ENCODE measurements around the gene HSP90AA1.
"Not testable (repeated sequence)": the region's sequence is repeated elsewhere in the genome, so short reads cannot be mapped to it uniquely, and the experiment has no call there.

Gene HSP90AA1
- total RNA-seq: 1,026 to 1,092 reads per million in 2 donors

- peak; percentile 89 to 96 (median 91) for DNase-seq
These were observed at the start of gene HSP90AA1 for GRCh38 chr14:102086972-102087761. HSP90AA1 (minus strand) TSS chr14:102087044; CDS start chr14:102086378, 666 bp downstream.

- not testable (repeated sequence) for DNase-seq
These were observed 48.6 kb upstream of the HSP90AA1 start for GRCh38 chr14:102135456-102135855.

- DNase-seq: not testable (repeated sequence)
These were observed 47.9 kb upstream of the HSP90AA1 start for GRCh38 chr14:102134719-102135118.

- not testable (repeated sequence) for DNase-seq
These were observed 47.2 kb upstream of the HSP90AA1 start for GRCh38 chr14:102134021-102134420.

DNA sequence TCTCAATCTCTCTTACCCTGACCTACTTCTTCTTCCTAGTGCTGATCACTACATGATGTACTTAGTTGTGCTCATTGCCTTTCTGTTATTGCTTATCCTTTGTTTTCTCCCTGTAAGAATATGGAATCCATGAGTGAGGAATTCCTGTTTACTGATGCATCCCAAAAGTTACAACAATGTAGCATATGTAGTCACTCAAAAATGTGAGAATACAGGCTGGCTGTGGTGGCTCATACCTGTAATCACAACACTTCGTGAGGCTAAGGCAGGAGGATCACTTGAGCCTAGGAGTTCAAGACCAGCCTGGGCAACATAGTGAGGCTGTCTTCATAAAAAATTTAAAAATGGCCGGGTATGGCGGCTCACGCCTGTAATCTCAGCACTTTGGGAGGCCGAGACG, 44.9 kb upstream of the HSP90AA1 start:
- no peak for DNase-seq

GRCh38 chr14:102126807-102127455, 40.1 kb upstream of the HSP90AA1 start:
- no peak for DNase-seq

DNA sequence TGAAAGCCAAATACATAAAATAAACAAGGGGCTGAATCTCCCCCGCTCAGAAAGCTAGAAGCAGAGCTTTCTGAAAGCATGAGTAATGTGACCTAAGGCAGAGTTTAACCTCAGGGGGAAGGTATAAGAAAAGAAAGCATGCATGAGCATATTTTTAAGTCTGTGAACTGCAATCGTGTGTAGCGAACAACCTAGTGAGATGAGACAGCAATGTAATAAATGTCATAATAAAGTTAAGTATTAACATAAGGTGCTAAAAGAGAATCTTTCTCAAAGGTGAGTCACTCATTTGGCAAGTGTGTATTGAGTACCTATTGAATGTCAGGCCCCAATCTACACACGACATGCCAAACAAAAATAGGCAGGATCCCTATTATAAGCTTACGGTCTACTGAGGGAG, 38.7 kb upstream of the HSP90AA1 start:
- no peak for DNase-seq

DNA sequence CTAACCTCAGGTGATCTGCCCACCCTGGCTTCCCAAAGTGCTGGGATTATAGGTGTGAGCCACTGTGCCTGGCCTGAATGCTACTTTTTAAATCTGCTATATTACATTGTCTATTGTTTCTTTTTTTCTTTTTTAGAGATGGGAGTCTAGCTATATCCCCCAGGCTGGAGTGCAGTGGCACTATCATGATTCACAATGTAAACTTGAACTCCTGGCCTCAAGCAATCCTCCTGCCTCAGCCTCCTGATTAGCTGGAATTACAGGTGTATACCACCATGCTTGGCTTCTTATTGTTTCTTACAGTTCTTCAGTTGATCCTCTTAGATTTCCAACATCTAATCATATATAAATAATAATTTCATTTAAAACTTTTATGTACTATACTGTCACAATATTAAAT, 37.6 kb upstream of the HSP90AA1 start:
- DNase-seq: no peak

DNA sequence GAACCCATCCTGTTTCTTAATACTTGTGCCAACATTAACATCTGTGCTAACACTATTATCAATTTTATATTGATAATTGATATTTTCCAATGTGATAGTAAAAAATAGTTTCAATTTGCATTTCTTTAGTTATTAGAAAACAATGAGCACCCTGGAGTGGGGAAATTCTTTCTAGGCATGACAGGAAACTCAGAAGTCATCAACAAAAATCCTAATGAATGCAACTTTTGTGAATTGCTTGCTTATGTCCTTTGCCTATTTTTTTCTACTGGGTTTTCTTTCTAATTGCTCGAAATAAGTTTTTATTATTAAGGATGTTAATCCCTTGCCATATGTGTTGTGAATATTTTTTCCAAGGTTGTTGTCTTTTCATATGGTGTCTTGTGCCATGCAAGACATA, 34.7 kb upstream of the HSP90AA1 start:
- DNase-seq: no peak

DNA sequence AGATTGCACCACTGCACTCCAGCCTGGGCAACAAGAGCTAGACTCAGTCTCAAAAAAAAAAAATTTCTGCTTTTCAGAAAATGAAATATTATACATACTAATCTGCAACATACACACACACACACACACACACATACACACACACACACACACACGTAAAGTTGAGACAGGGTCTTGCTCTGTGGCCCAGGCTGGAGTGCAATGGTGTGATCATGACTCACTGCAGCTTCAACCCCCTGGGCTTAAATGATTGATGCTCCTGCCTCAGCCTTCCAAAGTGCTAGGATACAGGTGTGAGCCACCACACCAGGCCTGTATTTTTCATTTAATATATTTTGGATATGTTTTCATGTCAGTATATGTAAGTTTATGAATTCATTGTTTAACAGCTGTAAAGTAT, 34.0 kb upstream of the HSP90AA1 start:
- no peak for DNase-seq

GRCh38 chr14:102117852-102118251, 31.0 kb upstream of the HSP90AA1 start:
- no peak for DNase-seq

DNA sequence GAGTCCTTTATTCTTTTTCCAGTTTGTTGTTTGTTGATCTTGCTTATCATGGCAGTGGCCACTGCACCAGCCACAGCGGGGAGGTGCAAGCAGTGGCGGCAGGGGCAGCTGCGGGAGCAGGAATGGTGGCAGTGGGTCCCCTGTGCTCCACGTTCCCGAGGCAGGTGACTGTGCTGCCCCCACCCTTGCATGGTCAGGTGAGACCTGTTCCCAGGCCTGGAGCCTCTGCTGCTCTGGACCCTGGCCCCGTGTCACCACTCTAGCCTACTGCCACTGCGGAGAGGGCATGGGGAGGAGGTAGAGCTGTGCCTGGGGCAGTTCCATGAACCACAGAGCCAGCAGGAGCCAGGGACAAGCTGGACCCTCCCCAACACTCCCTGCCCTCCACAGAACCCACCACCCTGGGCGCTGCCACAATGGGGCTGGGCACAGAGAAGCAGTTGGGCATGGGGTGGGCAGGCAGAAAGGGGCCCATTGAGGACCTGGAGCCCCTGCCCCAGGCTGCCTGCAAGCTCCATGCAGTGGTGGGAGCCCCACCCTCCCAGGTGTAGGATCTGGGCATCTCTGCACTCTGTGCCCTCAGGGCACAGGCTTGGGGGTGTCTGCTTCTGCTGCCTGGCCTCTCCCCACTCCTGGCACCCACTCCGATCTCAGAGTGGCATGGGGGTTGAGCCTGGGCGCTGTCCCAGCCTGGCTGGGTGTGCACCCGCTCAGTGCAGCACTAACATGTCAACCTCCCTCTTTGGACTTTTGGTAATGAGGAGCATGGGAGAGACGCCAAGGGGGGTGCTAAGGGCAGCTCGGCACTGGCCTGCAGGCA, 29.7 kb upstream of the HSP90AA1 start:
- DNase-seq: no peak

- no peak for DNase-seq
These were observed 24.3 kb upstream of the HSP90AA1 start for GRCh38 chr14:102111101-102111500.

DNA sequence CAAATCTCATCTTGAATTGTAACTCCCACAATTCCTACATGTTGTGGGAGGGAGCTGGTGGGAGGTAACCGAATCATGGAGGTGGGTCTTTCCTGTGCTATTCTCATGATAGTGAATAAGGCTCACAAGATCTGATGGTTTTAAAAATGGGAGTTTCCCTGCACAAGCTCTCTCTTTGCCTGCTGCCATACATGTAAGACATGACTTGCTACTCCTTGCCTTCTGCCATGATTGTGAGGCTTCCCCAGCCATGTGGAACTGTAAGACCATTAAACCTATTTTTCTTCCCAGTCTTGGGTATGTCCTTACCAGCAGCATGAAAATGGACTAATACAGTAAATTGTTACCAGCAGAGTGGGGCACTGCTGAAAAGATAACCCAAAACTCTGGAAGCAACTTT, 22.5 kb upstream of the HSP90AA1 start:
- not testable (repeated sequence) for DNase-seq

GRCh38 chr14:102105369-102105768, 18.5 kb upstream of the HSP90AA1 start:
- DNase-seq: no peak

DNA sequence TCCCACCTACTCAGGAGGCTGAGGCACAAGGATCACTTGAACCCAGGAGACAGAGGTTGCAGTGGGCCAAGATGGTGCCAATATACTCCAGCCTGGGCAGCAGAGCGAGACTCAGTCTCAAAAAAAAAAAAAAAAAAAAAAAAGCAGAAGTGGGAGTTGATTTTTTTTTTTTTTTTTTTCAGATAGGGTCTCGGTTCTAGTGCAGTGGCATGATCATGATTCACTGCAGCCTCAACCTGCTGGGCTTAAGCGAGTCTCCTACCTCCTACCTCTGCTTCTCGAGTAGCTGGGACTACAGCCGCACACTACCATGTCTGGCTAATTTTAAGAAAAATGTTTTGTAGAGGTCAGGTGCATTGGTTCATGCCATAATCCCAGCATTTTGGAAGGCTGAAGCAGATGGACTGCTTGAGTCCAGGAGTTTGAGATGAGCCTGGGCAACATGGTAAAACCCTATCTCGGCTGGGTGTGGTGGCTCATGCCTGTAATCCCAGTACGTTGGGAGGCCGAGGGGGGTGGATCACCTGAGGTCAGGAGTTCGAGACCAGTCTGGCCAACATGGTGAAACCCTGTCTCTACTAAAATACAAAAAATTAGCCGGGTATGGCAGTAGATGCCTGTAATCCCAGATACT, 16.3 kb upstream of the HSP90AA1 start:
- DNase-seq: no peak

GRCh38 chr14:102097441-102098135, 10.7 kb upstream of the HSP90AA1 start:
- no peak for DNase-seq

GRCh38 chr14:102096569-102097188, 9.8 kb upstream of the HSP90AA1 start:
- peak; percentile 36 to 56 (median 40) for DNase-seq

GRCh38 chr14:102095871-102096568, 9.2 kb upstream of the HSP90AA1 start:
- no peak for DNase-seq

GRCh38 chr14:102095231-102095870, 8.5 kb upstream of the HSP90AA1 start:
- peak in 1 of 5 experiments; percentile 25 for DNase-seq

Measured in T-helper 2 cell (primary cell).